ENCODE data around the gene NTN1. TPM values are rescaled to one million over a fixed set of nuclear protein-coding genes. Genes with fewer than 3 reads are reported as not detected.

The NTN1 gene
- total and polyA plus RNA-seq, 2 of the 13 experiments (the other 11 are each of a cell fraction or from before 2014, with no cell fraction given) = 0.04 to 0.05 TPM

DNA sequence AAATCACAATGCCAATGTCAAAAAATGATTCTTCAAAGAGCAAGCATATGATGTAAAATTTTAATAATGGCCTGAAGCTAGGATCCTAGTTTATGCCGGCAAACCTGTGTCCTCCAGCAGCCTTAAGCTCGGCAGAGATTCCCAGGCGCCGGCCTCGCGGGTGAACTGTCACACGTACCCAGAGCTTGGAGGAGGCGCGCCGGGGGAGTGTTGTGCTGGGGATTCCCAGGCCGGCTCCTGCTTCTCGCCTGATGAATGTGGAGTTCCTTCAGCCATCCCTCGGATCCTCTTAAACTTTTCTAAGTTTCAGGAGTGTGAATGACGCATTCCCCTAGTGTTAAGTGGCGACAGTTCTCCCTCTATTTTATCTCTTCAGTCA is 19.1 kb upstream of the NTN1 start:
- Histone ChIP-seq H3K27me3 (ENCODE audit: control insufficient read depth in 1 of 2, insufficient read depth in 2 of 2, low read length in 2 of 2) (peaks cover 11 to 44% of the 10 kb centered on the region in 2 experiments; a peak in 4 of 5 replicates), H3K36me3 (replicated peaks in 1 of 2; ENCODE audit: control insufficient read depth in 1 of 2, insufficient read depth in 2 of 2, low read length in 2 of 2) (no peaks in the 10 kb centered on the region), H3K27ac (ENCODE audit: extremely low read length, insufficient read depth, low read length) (no peak overlapping the region), H3K9ac (ENCODE audit: insufficient read depth, low read depth, low read length) (no peak overlapping the region), H3K4me2 (ENCODE audit: low read depth, low read length) (no peak overlapping the region), H4K20me1 (ENCODE audit: insufficient read depth, low read length) (no peaks in the 10 kb centered on the region), H3K79me2 (ENCODE audit: insufficient read depth, low read length) (no peaks in the 10 kb centered on the region), H3K4me1 (ENCODE audit: insufficient read depth, low read length) (no peaks in the 10 kb centered on the region), H2AFZ (ENCODE audit: low read length) (no peak overlapping the region), H3K4me3 (replicated peaks in 1 of 3; ENCODE audit: insufficient read depth in 1 of 3, low read depth in 2 of 3, low read length in 3 of 3) (no peak overlapping the region), H3K9me3 (ENCODE audit: low read length) (no peaks in the 10 kb centered on the region)
- WGBS (ENCODE audit: low lambda C conversion rate) = 0% methylated on average over 3 of the region's 15 CpGs
- no TSS peak for BruUV-seq (replicated peaks)
- in situ Hi-C loops (cut with HindIII; ENCODE audit: extremely low pct_ligation_motif_present, low pct_unique_long_range_greater_than_20kb) = no loop called here
- intact Hi-C loops (cut with micrococcal nuclease; ENCODE audit: unreplicated experiment) = no loop called here
- DNase-seq (ENCODE audit: low spot score) = no peak
- ChIA-PET CTCF (ENCODE audit: low intra/inter-chr PET ratio, low total read pairs) (no interaction called here), POLR2A (no interaction called here)
- FAIRE-seq = no peak
- no peak for ATAC-seq
- TF ChIP-seq SIN3A (IDR thresholded peaks at IDR 0.05; ENCODE audit: borderline replicate concordance, low read depth, low read length) (no peak), SOX6 (IDR thresholded peaks at IDR 0.05) (no peak), SOX6 (CRISPR knock-in tag; IDR thresholded peaks at IDR 0.05) (no peak), ZNF766 (CRISPR knock-in tag; IDR thresholded peaks at IDR 0.05; ENCODE audit: borderline replicate concordance) (no peak), SP4 (CRISPR knock-in tag; IDR thresholded peaks at IDR 0.05) (no peak), ZSCAN21 (CRISPR knock-in tag; IDR thresholded peaks at IDR 0.05; ENCODE audit: borderline replicate concordance) (no peak), ZKSCAN5 (CRISPR knock-in tag; IDR thresholded peaks at IDR 0.05) (no peak), ZNF235 (CRISPR knock-in tag; IDR thresholded peaks at IDR 0.05; ENCODE audit: borderline replicate concordance) (no peak), ZNF367 (CRISPR knock-in tag; IDR thresholded peaks at IDR 0.05; ENCODE audit: borderline replicate concordance) (no peak), FOXK2 (IDR thresholded peaks at IDR 0.05) (no peak)
- TF ChIP-seq, protein P1, sequence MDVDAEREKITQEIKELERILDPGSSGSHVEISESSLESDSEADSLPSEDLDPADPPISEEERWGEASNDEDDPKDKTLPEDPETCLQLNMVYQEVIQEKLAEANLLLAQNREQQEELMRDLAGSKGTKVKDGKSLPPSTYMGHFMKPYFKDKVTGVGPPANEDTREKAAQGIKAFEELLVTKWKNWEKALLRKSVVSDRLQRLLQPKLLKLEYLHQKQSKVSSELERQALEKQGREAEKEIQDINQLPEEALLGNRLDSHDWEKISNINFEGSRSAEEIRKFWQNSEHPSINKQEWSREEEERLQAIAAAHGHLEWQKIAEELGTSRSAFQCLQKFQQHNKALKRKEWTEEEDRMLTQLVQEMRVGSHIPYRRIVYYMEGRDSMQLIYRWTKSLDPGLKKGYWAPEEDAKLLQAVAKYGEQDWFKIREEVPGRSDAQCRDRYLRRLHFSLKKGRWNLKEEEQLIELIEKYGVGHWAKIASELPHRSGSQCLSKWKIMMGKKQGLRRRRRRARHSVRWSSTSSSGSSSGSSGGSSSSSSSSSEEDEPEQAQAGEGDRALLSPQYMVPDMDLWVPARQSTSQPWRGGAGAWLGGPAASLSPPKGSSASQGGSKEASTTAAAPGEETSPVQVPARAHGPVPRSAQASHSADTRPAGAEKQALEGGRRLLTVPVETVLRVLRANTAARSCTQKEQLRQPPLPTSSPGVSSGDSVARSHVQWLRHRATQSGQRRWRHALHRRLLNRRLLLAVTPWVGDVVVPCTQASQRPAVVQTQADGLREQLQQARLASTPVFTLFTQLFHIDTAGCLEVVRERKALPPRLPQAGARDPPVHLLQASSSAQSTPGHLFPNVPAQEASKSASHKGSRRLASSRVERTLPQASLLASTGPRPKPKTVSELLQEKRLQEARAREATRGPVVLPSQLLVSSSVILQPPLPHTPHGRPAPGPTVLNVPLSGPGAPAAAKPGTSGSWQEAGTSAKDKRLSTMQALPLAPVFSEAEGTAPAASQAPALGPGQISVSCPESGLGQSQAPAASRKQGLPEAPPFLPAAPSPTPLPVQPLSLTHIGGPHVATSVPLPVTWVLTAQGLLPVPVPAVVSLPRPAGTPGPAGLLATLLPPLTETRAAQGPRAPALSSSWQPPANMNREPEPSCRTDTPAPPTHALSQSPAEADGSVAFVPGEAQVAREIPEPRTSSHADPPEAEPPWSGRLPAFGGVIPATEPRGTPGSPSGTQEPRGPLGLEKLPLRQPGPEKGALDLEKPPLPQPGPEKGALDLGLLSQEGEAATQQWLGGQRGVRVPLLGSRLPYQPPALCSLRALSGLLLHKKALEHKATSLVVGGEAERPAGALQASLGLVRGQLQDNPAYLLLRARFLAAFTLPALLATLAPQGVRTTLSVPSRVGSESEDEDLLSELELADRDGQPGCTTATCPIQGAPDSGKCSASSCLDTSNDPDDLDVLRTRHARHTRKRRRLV (CRISPR knock-in tag; IDR thresholded peaks at IDR 0.05) = no peak
- TF ChIP-seq, protein P2, sequence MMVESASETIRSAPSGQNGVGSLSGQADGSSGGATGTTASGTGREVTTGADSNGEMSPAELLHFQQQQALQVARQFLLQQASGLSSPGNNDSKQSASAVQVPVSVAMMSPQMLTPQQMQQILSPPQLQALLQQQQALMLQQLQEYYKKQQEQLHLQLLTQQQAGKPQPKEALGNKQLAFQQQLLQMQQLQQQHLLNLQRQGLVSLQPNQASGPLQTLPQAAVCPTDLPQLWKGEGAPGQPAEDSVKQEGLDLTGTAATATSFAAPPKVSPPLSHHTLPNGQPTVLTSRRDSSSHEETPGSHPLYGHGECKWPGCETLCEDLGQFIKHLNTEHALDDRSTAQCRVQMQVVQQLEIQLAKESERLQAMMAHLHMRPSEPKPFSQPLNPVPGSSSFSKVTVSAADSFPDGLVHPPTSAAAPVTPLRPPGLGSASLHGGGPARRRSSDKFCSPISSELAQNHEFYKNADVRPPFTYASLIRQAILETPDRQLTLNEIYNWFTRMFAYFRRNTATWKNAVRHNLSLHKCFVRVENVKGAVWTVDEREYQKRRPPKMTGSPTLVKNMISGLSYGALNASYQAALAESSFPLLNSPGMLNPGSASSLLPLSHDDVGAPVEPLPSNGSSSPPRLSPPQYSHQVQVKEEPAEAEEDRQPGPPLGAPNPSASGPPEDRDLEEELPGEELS (CRISPR knock-in tag; IDR thresholded peaks at IDR 0.05) = no peak
- TF ChIP-seq, protein P3, sequence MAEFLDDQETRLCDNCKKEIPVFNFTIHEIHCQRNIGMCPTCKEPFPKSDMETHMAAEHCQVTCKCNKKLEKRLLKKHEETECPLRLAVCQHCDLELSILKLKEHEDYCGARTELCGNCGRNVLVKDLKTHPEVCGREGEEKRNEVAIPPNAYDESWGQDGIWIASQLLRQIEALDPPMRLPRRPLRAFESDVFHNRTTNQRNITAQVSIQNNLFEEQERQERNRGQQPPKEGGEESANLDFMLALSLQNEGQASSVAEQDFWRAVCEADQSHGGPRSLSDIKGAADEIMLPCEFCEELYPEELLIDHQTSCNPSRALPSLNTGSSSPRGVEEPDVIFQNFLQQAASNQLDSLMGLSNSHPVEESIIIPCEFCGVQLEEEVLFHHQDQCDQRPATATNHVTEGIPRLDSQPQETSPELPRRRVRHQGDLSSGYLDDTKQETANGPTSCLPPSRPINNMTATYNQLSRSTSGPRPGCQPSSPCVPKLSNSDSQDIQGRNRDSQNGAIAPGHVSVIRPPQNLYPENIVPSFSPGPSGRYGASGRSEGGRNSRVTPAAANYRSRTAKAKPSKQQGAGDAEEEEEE (CRISPR knock-in tag; IDR thresholded peaks at IDR 0.05; ENCODE audit: borderline replicate concordance) = no peak
- TF ChIP-seq, protein P4, sequence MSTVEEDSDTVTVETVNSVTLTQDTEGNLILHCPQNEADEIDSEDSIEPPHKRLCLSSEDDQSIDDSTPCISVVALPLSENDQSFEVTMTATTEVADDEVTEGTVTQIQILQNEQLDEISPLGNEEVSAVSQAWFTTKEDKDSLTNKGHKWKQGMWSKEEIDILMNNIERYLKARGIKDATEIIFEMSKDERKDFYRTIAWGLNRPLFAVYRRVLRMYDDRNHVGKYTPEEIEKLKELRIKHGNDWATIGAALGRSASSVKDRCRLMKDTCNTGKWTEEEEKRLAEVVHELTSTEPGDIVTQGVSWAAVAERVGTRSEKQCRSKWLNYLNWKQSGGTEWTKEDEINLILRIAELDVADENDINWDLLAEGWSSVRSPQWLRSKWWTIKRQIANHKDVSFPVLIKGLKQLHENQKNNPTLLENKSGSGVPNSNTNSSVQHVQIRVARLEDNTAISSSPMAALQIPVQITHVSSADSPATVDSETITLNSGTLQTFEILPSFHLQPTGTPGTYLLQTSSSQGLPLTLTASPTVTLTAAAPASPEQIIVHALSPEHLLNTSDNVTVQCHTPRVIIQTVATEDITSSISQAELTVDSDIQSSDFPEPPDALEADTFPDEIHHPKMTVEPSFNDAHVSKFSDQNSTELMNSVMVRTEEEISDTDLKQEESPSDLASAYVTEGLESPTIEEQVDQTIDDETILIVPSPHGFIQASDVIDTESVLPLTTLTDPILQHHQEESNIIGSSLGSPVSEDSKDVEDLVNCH (CRISPR knock-in tag; IDR thresholded peaks at IDR 0.05) = no peak

Data from HepG2 (cell line).